22Rv1 (cell line): ENCODE measurements around the gene RBMS1.

Source experiments
- ZFX ChIP-seq: fragments of 450-650 bp; IDR thresholded peaks from 2 replicates; pipeline ENCODE4 v1.6.1; 2017; ENCODE audit warnings: antibody characterized with exemption, borderline replicate concordance
- TF ChIP-seq, protein P1 (sequence below): fragments of 450-650 bp; IDR thresholded peaks from 2 replicates; pipeline ENCODE4 v1.5.1; 2017; ENCODE audit warnings: mild to moderate bottlenecking

DNA sequence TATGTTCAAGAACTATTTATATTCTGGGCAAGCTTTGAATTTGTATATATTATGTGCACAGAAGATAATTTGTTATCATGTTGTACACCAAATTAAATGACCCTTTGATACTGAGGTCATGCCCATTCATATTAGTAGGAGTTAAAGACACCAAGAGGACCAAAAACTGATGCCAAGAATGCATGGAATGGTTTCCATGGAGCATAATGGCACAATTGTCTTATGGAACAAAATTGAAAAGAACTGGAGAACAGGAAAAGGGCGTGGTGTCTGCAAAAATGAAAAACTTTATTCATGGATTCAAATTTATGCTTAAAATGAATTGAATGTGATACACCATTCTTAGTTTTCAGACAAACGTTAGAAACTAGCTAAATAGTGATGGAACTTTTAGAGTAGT, 24.1 kb upstream of the RBMS1 start:
- TF ChIP-seq, protein P1, sequence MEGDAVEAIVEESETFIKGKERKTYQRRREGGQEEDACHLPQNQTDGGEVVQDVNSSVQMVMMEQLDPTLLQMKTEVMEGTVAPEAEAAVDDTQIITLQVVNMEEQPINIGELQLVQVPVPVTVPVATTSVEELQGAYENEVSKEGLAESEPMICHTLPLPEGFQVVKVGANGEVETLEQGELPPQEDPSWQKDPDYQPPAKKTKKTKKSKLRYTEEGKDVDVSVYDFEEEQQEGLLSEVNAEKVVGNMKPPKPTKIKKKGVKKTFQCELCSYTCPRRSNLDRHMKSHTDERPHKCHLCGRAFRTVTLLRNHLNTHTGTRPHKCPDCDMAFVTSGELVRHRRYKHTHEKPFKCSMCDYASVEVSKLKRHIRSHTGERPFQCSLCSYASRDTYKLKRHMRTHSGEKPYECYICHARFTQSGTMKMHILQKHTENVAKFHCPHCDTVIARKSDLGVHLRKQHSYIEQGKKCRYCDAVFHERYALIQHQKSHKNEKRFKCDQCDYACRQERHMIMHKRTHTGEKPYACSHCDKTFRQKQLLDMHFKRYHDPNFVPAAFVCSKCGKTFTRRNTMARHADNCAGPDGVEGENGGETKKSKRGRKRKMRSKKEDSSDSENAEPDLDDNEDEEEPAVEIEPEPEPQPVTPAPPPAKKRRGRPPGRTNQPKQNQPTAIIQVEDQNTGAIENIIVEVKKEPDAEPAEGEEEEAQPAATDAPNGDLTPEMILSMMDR = no peak
- TF ChIP-seq ZFX = no peak
